Osteocyte (in vitro differentiated cells): ENCODE results near the gene KCNC4. TPM values are rescaled to one million over a fixed set of nuclear protein-coding genes. Genes with fewer than 3 reads are reported as not detected.

Source experiments
- DNase-seq: peaks from one replicate; pipeline ENCODE4 v3.0.0; 2021; ENCODE audit warnings: mixed read lengths; ENCODE audit not compliant: unreplicated experiment; ENCODE audit errors: extremely low spot score
- H3K27ac Mint-ChIP-seq: one replicate; pipeline ENCODE4 v1.8.0; 2021; ENCODE audit warnings: mild to moderate bottlenecking, mixed read lengths; ENCODE audit not compliant: unreplicated experiment
- H3K27me3 Mint-ChIP-seq: one replicate; pipeline ENCODE4 v1.8.0; 2021; ENCODE audit warnings: mixed read lengths; ENCODE audit not compliant: unreplicated experiment
- H3K36me3 Mint-ChIP-seq: one replicate; pipeline ENCODE4 v1.8.0; 2021; ENCODE audit warnings: mixed read lengths; ENCODE audit not compliant: unreplicated experiment
- H3K4me1 Mint-ChIP-seq: one replicate; pipeline ENCODE4 v1.8.0; 2021; ENCODE audit warnings: mixed read lengths; ENCODE audit not compliant: unreplicated experiment
- H3K4me3 Mint-ChIP-seq: one replicate; pipeline ENCODE4 v1.8.0; 2021; ENCODE audit warnings: mild to moderate bottlenecking, moderate library complexity, mixed read lengths; ENCODE audit not compliant: unreplicated experiment
- H3K9me3 Mint-ChIP-seq: one replicate; pipeline ENCODE4 v1.8.0; 2021; ENCODE audit warnings: mixed read lengths; ENCODE audit not compliant: unreplicated experiment
- CTCF ChIP-seq: fragments of 200-600 bp; sonication (generic); IDR thresholded peaks from 2 replicates; pipeline ENCODE4 v1.5.0; 2021; ENCODE audit warnings: antibody characterized with exemption, mild to moderate bottlenecking, moderate library complexity
- total RNA-seq: library from RNA; stranded (reverse); gene quantifications from 2 replicates; pipeline ENCODE4 v1.2.1, GENCODE V29; 2021

Gene KCNC4
- total RNA-seq, 1 donor from 2014 or later: 2.0 TPM

GRCh38 chr1:110197905-110198629, 12.0 kb upstream of the KCNC4 start:
- Mint-ChIP-seq H3K4me3 (no peak overlapping the region), H3K27me3 (no peaks in the 10 kb centered on the region), H3K36me3 (no peaks in the 10 kb centered on the region), H3K27ac (no peak overlapping the region), H3K9me3 (no peaks in the 10 kb centered on the region), H3K4me1 (peaks cover 11% of the 10 kb centered on the region)
- DNase-seq: no peak
- TF ChIP-seq CTCF: no peak

DNA sequence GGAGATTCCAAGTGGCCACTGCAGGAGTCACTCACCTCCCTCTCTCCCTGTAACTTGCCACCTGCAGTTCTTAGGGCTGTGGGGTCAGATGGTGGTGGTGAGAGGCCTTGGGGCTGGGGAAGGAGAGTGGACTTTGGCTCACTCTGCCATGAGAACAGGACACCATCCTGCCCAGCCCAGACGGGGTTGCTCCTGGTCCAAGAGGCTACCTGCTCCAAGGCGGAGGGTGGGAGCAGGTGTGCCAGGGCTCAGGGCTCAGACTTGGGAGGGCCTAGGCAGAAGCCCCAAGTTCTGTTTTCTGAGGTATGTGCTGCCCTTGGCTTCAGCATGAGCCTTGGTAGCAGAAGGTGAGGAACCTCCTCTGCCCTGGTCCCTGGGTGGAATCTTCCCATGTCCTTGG, 11.4 kb upstream of the KCNC4 start:
- Mint-ChIP-seq H3K4me1 (peaks cover 18% of the 10 kb centered on the region), H3K27me3 (no peaks in the 10 kb centered on the region), H3K4me3 (no peak overlapping the region), H3K9me3 (no peaks in the 10 kb centered on the region), H3K36me3 (no peaks in the 10 kb centered on the region), H3K27ac (no peak overlapping the region)
- DNase-seq: no peak
- TF ChIP-seq CTCF: no peak

DNA sequence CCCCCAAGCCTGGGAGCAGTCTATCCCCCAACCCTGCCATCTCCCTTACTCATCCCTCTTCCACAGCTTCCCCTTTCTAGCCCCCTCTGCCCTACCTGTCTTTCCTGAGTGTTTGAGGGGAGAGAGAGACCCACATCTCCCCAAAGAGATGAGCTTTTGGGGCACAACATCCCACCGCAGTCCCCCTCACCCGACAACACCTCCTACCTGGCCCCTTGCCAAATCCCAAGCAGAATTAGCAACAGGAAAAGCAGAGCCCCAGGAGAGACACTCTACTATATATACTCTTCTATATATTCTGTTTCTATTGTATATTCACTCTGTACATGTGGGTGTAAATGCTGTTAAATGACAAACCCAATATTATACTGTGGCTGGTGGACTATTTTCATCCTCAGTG, 9.9 kb upstream of the KCNC4 start:
- no peak for DNase-seq

DNA sequence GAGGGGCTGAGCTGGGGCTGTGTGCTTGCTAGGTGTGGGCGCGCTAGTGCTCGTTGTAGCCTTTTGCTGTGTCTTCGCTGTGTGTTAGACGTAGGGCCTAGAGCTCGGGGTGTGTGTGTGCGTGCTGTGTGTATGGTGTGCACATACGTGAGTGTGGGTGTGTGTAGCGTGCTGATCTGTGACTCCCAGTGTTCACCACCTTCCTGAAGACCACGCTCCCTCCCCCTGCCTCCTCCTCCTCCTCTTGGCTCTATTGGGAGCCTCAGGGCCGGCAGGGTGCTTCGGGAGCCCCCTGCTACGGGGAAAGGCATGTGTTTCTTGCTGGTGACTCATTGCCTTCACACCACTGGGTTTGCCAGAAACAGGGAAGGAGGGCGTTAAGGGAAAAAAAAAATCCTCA, 9.4 kb upstream of the KCNC4 start:
- TF ChIP-seq CTCF: no peak
- DNase-seq: no peak
- no peaks in the 10 kb centered on the region for H3K36me3 Mint-ChIP-seq
- H3K4me3 Mint-ChIP-seq: no peak overlapping the region
- H3K27ac Mint-ChIP-seq: no peak overlapping the region
- no peaks in the 10 kb centered on the region for H3K9me3 Mint-ChIP-seq
- H3K4me1 Mint-ChIP-seq: peaks cover 19% of the 10 kb centered on the region
- H3K27me3 Mint-ChIP-seq: no peaks in the 10 kb centered on the region

More for the DNA sequence above, 9.9 kb upstream of the KCNC4 start:
- Mint-ChIP-seq H3K27me3 (no peaks in the 10 kb centered on the region), H3K36me3 (no peaks in the 10 kb centered on the region), H3K4me1 (peaks cover 19% of the 10 kb centered on the region), H3K27ac (no peak overlapping the region), H3K4me3 (no peak overlapping the region), H3K9me3 (no peaks in the 10 kb centered on the region)
- TF ChIP-seq CTCF: no peak

- no peak for DNase-seq
- Mint-ChIP-seq H3K27ac (no peak overlapping the region), H3K4me1 (peaks cover 19% of the 10 kb centered on the region), H3K27me3 (no peaks in the 10 kb centered on the region), H3K36me3 (no peaks in the 10 kb centered on the region), H3K4me3 (no peak overlapping the region), H3K9me3 (no peaks in the 10 kb centered on the region)
- TF ChIP-seq CTCF: no peak
These were observed 8.8 kb upstream of the KCNC4 start for GRCh38 chr1:110201157-110201825.
